Activated CD4-positive, alpha-beta T cell treated with anti-CD3 and anti-CD28 coated beads for 48 hours (primary cell): ENCODE results near the gene NBL1.

ENCODE experiments used
- DNase-seq: peaks from one replicate; pipeline ENCODE4 v3.0.0-alpha.2; 2020

NBL1 gene

DNA sequence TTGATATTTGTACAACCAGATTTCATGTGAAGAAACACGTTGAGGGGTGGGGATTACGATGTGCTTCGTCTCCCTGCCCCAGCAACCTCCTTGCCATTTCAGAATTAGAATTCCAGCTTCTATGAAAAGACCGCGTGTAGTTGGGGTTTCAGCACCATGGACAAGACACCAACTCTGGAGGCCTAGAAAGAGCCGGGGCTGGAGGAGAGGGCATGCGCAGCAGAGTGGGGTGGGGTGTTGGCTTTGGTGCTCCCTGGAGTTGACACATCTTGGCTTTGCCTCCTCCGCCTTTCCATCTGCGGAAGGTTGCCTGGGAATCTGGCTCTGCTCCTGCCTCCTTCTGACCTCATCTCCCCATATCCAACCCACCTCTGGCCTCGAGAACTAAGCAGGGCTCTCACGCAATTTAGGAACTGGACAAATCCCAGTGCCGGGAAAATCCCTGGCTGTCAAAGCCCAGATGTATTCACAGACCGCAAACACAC, 32.4 kb downstream of the NBL1 start:
- DNase-seq, result peak; percentile 41

DNA sequence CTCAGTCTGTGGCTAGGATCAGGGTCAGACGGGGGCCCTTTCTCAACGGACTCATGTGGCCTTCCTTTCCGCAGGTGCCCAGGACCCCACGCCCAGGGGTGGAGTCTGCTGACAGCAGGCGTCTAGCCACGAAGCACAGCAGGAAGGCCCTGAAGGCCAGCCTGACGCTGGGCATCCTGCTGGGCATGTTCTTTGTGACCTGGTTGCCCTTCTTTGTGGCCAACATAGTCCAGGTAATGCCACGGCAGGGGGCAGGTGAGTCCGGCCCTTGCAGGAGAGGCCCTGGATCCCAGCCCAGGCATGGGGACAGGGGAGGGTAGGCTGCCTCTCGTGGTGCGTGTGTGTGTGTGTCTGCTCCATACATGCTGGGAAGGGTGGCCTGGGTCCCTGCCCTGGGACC, 34.4 kb downstream of the NBL1 start:
- no peak for DNase-seq

DNA sequence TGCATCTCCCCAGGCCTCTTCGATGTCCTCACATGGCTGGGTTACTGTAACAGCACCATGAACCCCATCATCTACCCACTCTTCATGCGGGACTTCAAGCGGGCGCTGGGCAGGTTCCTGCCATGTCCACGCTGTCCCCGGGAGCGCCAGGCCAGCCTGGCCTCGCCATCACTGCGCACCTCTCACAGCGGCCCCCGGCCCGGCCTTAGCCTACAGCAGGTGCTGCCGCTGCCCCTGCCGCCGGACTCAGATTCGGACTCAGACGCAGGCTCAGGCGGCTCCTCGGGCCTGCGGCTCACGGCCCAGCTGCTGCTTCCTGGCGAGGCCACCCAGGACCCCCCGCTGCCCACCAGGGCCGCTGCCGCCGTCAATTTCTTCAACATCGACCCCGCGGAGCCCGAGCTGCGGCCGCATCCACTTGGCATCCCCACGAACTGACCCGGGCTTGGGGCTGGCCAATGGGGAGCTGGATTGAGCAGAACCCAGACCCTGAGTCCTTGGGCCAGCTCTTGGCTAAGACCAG, 34.9 kb downstream of the NBL1 start:
- no peak for DNase-seq

DNA sequence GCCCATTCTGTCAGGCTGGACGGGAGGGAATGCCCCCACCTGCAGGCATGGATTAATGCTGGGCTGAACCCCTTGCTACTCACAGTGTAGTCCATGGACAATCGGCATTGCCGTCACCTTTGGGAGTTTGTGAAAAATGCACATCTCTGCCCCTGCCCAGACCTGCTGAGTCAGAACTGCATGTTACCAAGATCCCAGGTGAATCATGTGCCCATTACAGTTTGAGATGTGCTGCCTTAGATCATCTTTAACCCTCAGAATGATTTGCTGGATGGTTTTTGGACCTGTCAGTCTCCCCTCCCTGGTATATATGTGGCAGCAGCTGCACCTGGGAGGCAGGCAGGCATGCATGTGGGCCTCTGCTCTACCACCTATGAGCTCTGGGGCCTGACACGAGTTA, 35.6 kb downstream of the NBL1 start:
- no peak for DNase-seq

DNA sequence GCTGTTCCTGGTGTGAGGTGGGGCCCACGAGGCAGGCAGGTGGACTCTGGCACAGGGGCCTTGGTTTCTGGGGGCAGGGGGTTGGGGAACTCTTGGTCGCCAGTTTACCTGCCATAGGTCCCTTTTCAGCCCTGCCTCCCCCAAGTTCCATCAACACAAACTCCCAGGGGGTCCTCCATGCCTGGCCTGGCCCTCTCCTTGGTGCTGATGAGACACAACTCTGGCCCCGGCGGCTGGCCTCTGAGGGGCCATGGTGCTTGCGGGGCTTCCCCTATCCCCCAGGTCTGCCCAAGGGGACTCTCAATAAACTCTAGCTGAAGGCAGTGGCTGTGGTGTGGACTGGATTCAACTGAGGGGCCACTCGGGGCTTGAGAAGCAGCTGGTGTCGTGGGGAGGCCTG, 36.5 kb downstream of the NBL1 start:
- DNase-seq, result no peak

DNA sequence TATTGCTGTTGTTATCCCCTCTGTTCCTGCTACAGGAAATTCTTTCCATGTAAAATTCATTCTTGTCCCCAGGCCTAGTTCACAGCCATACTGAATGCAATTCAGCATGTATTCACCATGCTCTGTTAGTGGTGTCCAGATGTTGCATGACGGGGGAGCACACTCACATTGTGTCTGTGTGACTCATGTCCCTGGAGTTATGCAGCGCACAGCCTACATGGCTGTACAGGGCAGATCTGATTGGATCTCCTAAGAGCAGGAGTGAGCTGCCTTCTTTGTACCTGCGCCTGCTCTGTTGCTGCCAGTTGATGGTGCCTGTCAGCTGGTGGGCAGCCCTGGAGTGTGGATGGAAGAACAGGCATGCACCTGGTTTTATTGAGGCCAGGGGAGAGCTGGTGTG, 38.1 kb downstream of the NBL1 start:
- no peak for DNase-seq

DNA sequence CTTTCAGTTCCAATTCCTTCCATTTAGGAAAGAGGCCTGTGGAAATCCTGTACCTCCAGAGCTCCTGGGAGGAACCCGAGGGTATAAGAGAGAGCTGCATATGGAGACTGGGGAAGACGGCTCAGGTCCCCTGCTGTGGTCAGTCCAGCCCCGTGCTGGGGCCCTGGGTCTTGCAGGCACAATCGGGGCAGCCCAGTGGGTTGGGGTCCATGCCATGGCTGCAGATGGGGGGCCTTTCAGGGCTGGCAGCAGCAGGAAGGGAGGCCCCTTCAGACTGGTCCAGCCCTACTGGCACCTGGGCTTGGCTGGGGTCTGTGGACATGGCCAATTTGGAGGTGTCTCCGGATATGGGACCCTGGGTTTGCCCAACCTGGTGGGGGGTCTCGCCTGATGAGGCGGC, 38.8 kb downstream of the NBL1 start:
- DNase-seq, result no peak

DNA sequence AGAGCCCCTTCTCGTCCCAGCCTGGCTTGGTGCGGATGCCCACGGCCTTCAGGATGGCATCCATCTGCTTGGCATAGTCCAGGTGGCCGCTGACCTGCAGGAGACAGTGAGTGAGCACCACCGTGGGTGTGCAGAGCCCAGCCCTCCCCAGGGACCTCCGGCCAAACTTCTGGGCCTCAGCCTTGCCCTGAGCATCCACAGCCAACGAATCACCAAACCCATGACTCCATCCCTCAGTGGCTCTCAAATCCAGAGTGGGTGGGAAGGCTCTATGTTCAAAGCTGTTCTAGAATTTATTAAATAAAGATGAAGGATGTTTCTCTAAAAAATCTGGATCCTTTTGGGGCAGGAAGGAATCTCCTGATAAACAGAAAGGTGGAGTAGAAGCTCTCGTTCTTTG, 39.2 kb downstream of the NBL1 start:
- DNase-seq, result no peak

DNA sequence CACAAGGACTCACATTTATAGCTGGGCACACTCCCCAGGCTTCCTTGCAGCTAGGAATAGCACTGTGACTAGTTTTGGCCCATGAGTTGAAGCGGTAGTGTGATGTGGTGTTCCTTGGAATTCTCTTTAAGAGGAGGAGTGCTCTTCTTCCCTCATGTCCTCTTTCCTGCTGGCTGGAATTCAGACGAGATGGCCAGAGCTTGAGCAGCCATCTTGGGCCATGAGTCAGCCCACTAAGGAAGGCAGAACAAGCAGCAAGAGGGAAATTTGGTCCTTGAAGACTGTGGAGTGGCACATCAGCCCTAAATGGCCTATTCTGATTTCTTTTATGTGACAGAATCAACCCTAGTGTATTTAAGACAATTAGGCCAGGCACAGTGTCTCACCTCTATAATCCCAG, 40.6 kb downstream of the NBL1 start:
- DNase-seq, result no peak

DNA sequence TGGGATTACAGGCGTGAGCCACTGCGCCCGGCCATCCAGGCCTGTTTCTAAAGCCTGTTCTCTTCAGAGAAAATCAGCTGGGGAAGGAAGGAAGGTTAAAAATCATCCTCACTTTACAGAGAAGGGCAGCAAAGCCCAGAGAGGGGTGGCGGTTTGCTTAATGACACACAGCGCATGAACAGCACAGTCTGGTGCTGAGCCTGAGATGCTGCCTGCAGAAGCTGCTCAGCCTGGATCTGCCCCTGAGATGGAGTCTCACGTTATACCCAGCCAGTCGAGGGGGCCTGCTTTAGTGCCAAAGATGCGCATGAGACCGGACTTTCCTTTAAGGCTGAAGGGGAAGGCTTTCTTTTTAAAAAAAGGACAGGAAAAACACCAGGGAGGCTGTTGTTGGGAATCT, 41.9 kb downstream of the NBL1 start:
- no peak for DNase-seq

DNA sequence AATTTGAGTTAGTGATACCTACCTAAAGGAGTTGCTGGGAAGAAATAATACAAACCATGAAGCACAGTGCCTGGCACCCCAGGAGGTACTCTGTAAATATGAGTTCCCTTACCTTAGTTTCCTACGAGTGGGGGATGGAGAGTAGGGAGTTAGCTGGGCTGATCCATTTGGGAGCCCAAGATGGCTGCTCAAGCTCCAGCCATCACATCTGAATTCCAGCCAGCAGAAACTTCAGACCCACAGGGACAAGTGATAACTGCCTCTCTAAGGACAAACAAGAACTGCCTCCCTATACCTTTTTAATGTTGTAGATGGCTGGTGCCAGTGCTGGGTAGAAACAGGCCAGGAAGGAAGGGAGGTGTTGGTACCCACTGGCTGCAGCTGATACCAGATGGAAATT, 43.3 kb downstream of the NBL1 start:
- no peak for DNase-seq

DNA sequence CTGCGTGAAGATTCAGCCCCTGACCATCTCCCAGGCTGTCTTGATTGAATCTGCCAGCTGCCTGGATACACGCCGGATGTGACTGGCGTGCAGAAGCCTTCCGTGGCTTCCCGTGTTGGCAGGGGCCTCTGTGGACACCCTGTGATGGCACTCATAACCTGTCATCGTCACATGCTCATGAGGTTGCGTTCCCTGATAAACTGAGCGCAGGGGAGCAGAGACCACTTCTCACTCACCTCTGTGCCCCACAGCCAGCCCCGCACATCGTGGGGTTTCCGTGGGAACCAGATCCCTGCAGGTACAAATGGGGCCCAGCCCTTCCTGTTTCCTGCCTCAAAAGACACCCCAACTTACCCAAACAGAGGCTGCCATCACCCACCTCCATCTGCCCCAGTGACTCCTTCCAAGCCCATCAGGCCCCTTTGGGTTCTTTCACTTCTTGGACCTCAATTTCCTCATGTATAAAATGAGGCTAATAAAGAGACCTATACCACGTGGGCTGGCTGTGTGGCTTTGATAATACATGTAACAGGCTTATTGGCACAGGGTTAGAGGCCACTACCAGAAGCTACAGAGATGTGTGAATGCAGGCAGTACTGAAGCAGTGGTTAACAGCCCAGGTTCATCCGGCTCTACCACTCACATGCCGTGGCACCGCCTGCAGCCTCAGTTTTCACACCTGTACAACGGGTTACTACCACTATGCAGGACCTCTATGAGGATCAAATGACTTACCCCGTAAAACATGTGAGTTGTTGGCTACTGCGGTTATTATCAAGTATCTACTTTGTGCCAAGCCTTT, 44.1 kb downstream of the NBL1 start:
- peak; percentile 39 for DNase-seq

DNA sequence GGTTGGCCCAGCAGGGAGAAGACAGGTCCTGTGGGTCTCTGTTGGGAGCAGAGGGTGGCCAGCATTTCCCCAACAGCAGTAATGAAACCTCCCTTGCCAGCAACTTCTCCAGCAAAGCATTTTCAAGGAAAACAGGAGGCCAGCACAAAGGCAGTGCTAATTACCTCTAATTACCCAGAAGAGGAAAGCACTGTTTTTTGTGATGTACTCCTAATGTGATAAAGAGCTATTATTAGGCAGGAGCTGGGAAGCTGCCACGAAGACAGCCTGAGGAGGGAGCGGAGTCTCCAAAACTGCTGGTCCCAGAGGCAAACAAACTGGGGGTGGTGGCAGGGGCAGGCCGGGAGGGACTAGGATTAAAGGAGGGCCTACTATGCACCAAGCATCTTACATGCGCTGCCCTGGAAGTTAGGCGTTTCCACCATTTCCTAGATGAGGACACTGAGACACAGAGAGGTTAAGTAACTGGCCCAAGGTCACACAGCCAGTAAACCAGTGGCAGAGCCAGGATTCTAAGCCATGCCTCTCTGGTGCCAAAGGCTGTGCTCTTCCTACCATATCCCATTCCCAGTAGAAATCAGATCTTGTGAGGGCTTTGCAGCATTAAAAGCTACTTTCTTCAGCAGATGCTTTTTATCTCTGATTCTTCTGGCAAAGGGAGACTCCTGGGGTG, 45.1 kb downstream of the NBL1 start:
- DNase-seq, result no peak

DNA sequence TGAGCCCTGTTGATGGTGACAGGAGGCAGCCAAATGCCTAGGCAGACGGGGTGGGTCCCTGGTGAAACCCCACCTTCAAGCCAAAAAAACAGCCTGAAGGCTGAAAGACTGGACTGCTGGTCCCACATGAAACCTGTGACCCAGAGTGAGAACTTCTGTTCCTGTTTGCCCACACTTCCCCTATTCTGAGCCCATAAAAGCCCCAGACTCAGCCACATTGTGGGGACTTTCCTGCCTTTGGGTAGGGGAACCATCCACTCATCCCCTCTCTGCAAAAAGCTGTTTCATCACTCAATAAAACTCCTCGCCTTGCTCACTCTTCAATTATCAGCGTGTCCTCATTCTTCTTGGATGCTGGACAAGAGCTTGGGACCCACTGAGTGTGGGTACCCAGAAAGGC, 45.7 kb downstream of the NBL1 start:
- no peak for DNase-seq

DNA sequence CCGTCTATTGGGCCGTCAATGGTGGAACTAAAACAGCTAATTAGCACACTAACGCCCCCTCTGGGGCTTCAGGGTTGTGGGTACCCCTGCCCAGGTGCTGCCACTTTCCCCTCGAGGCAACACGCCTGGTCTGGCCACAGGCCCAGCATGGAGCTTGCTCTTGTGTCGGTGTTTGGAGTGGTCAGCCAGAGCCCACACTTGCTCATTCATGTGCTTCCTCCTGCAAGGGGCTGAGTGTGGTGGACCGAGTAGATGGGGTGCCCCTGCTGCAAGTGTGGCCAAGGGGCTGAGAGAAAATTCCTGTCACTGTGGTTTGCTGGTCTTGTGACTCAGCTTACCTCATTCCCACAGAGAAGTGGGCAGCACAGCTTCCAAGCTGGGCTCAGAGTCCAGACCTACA, 46.2 kb downstream of the NBL1 start:
- no peak for DNase-seq

DNA sequence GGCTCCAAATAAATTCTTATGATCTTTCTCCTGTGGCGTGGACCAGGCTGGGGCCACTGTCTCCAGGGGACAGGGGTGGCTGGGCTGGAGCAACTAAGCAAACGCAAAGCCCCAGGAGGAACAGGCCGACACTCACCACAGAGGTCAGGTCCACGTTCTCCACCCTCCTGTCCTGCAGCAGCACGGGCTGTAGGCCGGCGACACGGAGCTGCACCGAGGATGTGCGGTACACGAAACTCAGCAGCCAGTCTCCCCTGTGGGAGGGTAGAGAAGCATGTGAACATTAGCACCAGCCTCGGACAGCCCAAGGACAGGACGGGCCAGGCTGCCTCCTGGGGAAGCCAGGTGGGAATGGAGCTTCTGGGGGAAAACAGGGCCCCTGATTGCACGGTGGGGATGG, 50.2 kb downstream of the NBL1 start:
- no peak for DNase-seq

DNA sequence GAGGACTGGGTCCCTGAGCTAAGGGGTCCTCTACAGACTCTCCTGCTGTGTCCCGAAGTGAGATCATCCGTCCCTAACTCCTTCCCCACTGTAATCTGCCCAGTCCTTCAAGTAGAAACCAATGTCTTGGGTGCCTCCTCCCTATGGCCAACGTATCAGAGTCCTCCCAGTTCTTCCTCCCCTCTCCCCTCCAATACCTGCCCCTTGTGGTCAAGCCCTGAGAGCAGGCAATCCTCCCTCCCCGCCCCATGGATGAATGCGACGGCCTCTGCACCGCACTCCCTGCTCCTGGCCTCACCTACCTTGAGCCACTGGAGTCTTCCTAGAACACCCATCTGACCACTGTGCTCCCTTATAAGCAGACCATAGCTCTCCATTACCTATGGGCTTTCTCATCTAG, 51.7 kb downstream of the NBL1 start:
- DNase-seq, result no peak

DNA sequence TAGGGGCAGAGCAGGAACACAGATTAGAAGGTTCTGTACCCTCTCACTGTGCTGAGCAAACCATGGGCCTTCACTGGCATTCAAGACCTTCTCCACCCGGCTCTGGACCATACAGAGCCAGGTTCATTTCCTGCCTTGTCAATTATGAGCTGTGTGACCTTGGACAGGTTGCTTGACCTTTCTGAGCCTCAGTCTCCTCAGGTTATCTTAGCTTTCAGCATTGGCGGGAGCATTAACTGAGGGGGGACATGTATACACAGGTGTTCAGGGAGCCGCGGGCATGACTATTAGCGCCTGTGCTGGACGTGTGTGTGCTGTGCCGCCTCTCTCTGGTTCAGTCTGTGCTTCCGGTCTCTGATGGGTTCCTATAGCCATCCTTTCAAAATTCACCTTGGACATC, 52.7 kb downstream of the NBL1 start:
- no peak for DNase-seq

DNA sequence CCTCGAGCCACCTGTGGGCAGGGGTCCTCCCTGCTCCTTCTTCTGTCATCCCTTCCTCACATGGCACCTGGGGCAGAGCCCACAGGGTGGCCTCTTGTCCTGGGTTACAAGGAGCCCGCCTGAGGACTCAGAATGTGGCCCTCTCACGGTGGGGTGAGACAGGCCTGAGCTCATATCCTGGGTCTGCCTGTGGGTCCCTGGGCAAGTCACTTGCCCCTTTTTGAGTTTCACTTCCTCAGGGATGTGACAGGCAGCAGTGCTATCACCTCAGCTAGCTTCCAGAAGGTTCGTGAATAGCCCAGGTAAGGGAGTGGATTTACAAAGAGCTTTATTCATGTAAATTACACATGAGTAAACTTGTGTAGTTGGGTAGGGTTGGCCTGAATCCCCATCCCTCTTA, 54.1 kb downstream of the NBL1 start:
- no peak for DNase-seq

DNA sequence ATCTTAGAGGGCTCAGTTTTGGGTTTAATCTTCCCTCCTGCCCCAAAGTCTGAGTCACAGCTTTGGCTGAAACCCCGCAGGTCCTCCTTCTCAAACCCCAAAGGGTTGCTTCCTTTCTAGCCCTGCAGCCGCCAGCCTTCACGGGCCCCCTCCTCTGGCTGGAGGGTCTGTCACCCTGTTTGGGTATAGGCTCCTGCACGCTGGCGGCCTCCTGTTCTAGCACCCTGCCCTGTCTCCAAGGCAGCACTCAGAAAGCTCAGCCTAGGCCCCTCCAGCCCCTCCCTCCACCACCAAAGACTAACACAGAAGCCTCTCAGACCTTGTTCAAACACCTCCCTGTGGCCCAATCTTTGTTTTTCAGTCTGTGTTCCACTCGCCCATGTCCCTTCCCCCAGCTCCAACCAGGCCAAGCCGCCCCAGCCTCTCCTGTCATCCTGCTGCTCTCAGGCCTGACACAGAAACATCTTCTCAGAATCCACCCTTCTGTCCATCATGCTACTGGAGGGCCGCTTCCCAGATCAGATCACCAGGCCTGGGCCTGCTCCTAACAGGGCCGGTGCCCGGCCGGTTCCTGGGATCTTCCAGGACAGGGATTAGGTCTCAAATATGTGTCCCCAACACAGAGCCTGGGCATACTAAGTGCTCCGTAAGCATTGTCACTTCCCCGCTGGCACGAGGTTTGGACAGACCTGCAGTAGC, 56.1 kb downstream of the NBL1 start:
- no peak for DNase-seq

DNA sequence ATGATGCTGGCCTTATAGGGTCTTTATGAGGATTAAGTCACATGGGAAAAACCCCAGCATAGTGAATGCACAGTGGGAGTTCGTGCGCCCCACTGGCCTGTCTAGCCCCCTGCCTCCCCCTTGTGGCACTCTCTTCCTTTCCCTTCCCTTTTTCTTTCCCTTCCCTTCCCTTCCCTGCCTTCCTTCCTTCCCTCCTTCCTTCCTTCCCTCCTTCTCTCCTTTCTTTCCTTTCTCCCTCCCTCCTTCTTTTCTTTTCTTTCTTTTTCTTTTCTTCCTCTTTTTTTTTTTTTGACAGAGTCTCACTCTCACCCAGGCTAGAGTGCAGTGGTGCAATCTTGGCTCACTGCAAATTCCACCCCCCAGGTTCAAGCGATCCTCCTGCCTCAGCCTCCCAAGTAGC, 59.2 kb downstream of the NBL1 start:
- DNase-seq, result no peak

DNA sequence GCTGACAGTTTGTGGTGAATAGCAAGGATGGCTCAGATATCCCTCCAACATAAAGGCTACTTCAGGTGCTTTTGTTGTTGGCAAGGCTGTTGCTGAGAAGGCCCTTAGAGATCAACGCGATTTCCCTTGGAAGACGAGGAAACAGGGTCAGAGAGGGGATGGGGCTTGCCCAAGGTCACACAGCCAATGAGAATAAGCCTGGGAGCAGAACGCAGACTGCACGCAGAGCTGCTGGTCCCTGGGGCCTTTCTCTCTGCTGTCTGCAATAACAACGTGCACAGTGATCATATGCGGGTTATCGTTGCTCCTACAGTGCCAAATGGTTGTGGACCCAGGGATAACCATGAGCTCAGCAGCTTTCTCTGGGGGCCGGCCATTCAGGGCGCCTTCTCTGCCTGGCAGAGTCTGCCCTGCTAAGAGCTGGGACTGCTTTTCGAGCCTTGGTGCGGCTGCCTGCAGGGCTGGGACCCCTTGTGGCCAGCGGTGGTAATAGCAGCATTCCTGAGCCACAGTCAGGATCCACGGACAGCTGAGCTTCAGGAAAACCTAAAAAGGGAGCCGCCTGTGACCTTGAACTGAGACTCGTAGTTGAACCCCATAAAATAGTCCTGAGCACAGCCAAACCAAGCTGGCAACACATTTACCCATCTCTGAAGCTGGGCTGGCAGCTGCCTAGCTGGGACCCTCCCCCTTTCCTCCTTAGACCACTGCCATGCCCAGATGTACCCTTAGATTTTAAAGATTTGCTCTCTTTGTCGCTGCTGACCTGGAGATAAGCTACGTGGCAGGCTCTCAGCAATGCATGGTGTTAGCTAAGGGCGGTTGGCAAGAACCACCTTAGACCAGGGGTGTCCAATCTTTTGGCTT, 60.4 kb downstream of the NBL1 start:
- DNase-seq, result peak; percentile 70

DNA sequence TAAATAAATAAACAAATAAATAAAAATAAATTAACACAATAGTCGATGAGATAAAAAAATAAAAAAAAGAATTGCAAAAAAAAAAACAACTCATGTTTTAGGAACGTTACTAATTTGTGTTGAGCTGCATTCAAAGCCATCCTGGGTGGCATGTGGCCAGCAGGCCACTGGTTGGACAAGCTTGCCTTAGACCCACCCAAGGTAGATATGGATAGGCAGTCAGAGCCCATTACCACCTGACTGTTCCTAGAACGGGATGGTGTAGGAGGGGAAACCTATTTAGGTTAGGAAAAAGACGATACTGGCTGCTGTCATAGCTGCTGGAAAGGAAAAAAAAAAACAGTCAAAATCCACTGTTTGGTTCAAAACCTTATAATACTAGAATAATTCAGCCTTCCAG, 61.4 kb downstream of the NBL1 start:
- no peak for DNase-seq
